ENCODE results near the gene JMJD7.

DNA sequence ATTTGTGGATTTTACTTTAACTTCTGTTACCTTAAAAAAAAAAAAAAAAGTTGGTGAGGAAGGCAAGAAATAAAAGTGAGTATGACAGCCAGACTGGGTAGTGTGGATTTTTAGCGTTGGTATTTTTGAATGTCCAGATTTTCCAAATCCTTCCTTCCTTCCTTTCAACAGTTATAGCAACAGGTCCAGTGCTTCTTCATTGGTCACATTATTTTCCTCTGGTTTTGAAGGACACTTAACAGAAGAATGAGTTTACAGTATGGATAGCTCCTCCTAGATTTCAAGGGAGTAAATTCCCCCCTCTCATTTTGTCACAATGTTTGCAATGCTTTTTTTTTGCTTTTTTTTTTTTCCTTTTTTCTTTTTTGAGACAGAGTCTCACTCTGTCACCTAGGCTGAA lies 47.2 kb upstream of the JMJD7 start:
- TF ChIP-seq POLR2AphosphoS5 (IDR thresholded peaks at IDR 0.05; ENCODE audit: low read depth, low read length) (no peak), RAD21 (IDR thresholded peaks at IDR 0.05; ENCODE audit: low read depth) (no peak), SP1 (IDR thresholded peaks at IDR 0.05; ENCODE audit: low read depth) (no peak), TCF7L2 (IDR thresholded peaks at IDR 0.05; ENCODE audit: borderline replicate concordance, extremely low read depth, insufficient read depth, insufficient read length) (no peak), POLR2A (IDR thresholded peaks at IDR 0.05; ENCODE audit: borderline replicate concordance, extremely low read depth, insufficient read depth, insufficient read length) (no peak), CEBPB (IDR thresholded peaks at IDR 0.05; ENCODE audit: low read depth) (no peak), EZH2phosphoT487 (IDR thresholded peaks at IDR 0.05; ENCODE audit: borderline replicate concordance) (no peak)
- TF ChIP-seq, protein P1, sequence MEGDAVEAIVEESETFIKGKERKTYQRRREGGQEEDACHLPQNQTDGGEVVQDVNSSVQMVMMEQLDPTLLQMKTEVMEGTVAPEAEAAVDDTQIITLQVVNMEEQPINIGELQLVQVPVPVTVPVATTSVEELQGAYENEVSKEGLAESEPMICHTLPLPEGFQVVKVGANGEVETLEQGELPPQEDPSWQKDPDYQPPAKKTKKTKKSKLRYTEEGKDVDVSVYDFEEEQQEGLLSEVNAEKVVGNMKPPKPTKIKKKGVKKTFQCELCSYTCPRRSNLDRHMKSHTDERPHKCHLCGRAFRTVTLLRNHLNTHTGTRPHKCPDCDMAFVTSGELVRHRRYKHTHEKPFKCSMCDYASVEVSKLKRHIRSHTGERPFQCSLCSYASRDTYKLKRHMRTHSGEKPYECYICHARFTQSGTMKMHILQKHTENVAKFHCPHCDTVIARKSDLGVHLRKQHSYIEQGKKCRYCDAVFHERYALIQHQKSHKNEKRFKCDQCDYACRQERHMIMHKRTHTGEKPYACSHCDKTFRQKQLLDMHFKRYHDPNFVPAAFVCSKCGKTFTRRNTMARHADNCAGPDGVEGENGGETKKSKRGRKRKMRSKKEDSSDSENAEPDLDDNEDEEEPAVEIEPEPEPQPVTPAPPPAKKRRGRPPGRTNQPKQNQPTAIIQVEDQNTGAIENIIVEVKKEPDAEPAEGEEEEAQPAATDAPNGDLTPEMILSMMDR (IDR thresholded peaks at IDR 0.05 in 2 of 3, conservative IDR thresholded peaks at IDR 0.05 in 1 of 3; ENCODE audit: borderline replicate concordance in 1 of 3, insufficient read depth in 1 of 3, low read depth in 2 of 3, low read length in 2 of 3) = no peak
- TF ChIP-seq, protein P2, sequence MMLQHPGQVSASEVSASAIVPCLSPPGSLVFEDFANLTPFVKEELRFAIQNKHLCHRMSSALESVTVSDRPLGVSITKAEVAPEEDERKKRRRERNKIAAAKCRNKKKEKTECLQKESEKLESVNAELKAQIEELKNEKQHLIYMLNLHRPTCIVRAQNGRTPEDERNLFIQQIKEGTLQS (IDR thresholded peaks at IDR 0.05) = no peak
- TF ChIP-seq, protein P3, sequence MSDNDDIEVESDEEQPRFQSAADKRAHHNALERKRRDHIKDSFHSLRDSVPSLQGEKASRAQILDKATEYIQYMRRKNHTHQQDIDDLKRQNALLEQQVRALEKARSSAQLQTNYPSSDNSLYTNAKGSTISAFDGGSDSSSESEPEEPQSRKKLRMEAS (IDR thresholded peaks at IDR 0.05) = no peak

Measured in HCT116 (cell line).